Activated gamma-delta T cell treated with anti-CD3 and anti-CD28 coated beads, Interleukin-2, amount 50 U/mL, for 16 hours (primary cell): ENCODE data around the gene ETV4.
"Not testable (repeated sequence)": the region's sequence is repeated elsewhere in the genome, so short reads cannot be mapped to it uniquely, and the experiment has no call there.

Experiments used
- DNase-seq: peaks from one replicate; pipeline ENCODE4 v3.0.0-alpha.2; 2020; ENCODE audit warnings: low read depth

ETV4 gene

GRCh38 chr17:43511199-43511598 is 34.9 kb downstream of the ETV4 start:
- not testable (repeated sequence) for DNase-seq

GRCh38 chr17:43509440-43509839 is 36.7 kb downstream of the ETV4 start:
- DNase-seq, result not testable (repeated sequence)

DNA sequence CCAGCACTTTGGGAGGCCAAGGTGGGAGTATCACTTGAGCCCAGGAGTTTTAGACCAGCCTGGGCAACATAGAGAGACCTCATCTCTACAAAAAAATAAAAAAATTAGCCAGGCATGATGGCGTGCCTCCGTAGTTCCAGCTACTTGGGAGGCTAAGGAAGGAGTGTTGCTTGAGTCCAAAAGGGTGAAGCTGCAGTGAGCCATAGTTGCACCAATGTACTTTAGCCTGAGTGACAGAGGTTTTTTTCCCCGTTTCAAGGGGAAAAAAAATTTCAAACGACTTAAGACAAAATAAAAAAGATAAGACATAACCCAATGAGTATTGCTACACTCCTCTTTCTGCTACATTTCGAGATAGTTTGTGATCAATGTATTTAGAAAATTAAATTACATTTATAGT is 55.5 kb downstream of the ETV4 start:
- DNase-seq, result no peak

- DNase-seq, result peak; percentile 99
These were observed 62.2 kb downstream of the ETV4 start, which contains the start of gene DHX8 for GRCh38 chr17:43483674-43484551. DHX8 (plus strand) TSS chr17:43483975; CDS start chr17:43484038, 63 bp downstream.

GRCh38 chr17:43482103-43483012 is 63.8 kb downstream of the ETV4 start:
- DNase-seq, result no peak

DNA sequence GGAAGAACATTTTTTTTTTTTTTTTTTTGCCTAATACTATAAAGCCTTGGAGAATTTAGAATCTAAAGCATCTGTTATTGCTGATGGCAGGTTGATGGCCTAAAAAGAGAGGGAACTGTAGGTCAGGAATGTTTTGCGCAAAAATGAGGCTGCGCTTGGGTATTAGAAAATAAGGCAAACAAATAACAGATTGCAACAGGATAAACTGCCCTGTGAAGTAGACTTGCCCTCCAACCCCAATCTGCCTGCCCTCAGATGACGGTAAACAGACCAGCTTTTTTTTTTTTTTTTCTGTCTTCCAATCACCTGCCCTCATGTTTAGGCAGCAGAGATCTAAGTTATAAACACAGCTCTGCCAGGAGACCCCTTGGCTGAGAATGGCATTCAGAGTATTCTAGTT is 66.2 kb downstream of the ETV4 start:
- DNase-seq, result no peak
